GM18517 (cell line): ENCODE results near the gene PSMD1.
"Not testable (repeated sequence)": the region's sequence is repeated elsewhere in the genome, so short reads cannot be mapped to it uniquely, and the experiment has no call there.

Experiments used
- ATAC-seq: cut with Tn5 transposase; IDR thresholded peaks from one replicate; pipeline ENCODE4 v1.9.1; 2021; ENCODE audit warnings: mild to moderate bottlenecking, moderate library complexity; ENCODE audit not compliant: unreplicated experiment

Gene PSMD1

GRCh38 chr2:231056453-231057416, at the start of gene PSMD1:
Gene PSMD1 (plus strand): TSS chr2:231056867. CDS start chr2:231057026, 159 bp downstream.
- ATAC-seq = peak; percentile 74

GRCh38 chr2:231007286-231008098, 49.2 kb upstream of the PSMD1 start:
- no peak for ATAC-seq

GRCh38 chr2:231008131-231008530, 48.5 kb upstream of the PSMD1 start:
- ATAC-seq = no peak

- ATAC-seq = no peak
These were observed 47.3 kb upstream of the PSMD1 start for GRCh38 chr2:231009236-231009919.

- no peak for ATAC-seq
These were observed 46.4 kb upstream of the PSMD1 start for GRCh38 chr2:231010201-231010730.

GRCh38 chr2:231011526-231011925, 45.1 kb upstream of the PSMD1 start:
- ATAC-seq = no peak

GRCh38 chr2:231012463-231012862, 44.2 kb upstream of the PSMD1 start:
- ATAC-seq = no peak

- no peak for ATAC-seq
These were observed 42.8 kb upstream of the PSMD1 start for GRCh38 chr2:231013820-231014219.

GRCh38 chr2:231015478-231015877, 41.2 kb upstream of the PSMD1 start:
- ATAC-seq = no peak

- ATAC-seq = no peak
These were observed 40.7 kb upstream of the PSMD1 start for GRCh38 chr2:231015926-231016325.

- ATAC-seq = no peak
These were observed 40.0 kb upstream of the PSMD1 start for GRCh38 chr2:231016566-231017230.

- ATAC-seq = no peak
These were observed 39.5 kb upstream of the PSMD1 start for GRCh38 chr2:231017231-231017598.

- no peak for ATAC-seq
These were observed 38.5 kb upstream of the PSMD1 start for GRCh38 chr2:231018184-231018583.

GRCh38 chr2:231025059-231025458, 31.6 kb upstream of the PSMD1 start:
- ATAC-seq = not testable (repeated sequence)

GRCh38 chr2:231028889-231029288, 27.8 kb upstream of the PSMD1 start:
- ATAC-seq = no peak

- no peak for ATAC-seq
These were observed 27.1 kb upstream of the PSMD1 start for GRCh38 chr2:231029563-231029962.

- ATAC-seq = no peak
These were observed 25.9 kb upstream of the PSMD1 start for GRCh38 chr2:231030725-231031124.

- ATAC-seq = no peak
These were observed 24.0 kb upstream of the PSMD1 start for GRCh38 chr2:231032575-231033140.

GRCh38 chr2:231033147-231034132, 23.2 kb upstream of the PSMD1 start:
- no peak for ATAC-seq
